Central memory CD4-positive, alpha-beta T cell (primary cell): ENCODE results near the gene SAMD8.
A peak's percentile ranks its signal among the peaks of the same experiment; 100 is the strongest.
"Not testable (repeated sequence)": the region's sequence is repeated elsewhere in the genome, so short reads cannot be mapped to it uniquely, and the experiment has no call there.

ENCODE experiments used
- DNase-seq: peaks from one replicate; pipeline ENCODE4 v3.0.0; 2022

The SAMD8 gene

DNA sequence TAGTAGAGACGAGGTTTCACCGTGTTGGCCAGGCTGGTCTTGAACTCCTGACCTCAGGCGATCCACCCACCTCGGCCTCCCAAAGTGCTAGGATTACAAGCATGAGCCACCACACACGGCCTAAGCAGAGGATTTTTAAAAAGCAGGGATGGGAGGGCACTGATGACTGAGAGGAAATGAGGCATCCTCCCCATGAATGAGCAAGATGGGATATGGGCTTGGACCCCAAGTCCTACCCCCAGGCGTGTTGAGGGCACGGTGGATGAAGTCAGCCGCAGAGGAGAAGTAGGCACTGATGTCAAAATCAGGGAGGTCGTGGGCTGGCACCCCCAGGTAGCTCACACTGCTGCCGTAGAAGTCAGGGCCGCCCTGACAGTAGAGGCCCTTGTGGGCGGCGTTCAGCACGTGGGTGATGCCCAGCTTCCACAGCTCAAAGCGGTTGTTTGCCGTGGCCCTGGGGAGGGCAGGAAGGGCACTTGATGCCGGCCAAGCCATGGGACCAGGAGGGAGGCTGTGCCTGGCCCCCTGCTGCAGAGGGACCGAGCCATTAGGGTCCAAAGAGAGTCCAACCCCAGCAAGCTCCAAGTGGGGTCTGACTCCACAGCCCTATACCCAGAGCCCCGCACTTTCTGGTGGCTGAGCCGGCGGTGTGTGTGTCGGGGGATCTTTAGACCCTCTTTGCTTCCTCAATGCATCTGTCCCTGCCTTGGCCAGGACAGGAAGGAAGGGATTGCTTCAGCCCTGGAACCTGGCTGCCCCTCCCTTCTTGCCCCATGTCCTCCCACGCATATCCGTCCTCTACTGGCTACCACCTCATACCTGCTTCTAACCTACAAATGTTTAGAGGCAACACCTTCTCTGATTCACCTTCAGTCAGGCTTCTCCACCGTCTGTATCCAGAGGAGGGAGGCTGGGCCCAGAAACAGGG is 3.4 kb upstream of the SAMD8 start:
- no peak for DNase-seq

DNA sequence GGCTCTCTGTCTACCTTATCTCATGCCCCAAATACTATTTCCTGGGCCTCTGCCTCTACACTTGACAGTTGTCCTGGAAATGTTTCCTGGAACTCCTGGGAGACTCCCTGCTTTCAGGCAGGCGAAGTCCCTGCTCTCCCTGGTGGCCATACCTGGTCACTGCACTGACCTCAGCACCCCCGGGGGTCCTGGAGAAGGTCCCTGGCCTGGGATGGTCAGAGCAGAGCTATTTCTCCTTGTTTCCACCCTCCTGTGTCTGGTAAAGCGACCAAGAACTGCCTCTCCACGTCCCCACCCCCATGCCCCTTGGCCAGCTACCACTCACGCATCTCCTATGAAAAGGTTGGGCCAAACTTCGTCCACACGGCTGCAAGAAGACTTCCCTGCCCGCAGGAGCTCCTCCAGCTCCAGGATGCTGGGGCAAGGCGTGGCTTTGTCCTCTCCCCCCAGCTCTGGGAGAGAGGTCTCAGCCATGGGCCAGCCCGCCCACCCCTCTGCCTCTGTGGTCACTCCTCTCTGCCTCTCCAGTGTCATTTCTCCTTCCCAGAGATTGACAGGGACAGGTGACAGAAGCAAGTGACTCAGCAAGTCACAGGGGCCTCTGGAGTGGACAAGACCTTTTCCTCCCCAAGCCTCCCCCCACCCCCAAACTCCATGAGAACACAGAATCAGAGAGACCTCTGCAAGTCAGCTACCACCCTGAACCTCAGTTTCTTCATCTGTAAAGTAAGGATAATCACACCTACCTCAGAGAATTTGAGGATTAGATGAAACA is 2.6 kb upstream of the SAMD8 start:
- no peak for DNase-seq

DNA sequence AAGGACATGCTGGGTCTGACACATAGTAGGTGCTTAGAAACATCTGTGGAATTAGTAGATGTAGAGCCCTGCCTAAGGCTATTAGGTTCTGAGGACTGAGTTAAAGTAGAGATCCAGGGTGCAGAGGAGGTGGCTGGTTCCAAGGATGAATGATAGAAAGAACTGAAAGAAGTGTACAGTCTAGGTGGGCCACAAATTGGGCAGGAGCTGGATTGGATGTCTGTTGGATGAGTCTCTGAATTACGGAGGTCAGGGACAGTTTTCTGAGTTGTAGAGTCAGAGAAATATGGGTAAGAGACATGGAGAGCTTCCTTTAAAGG is 2.0 kb upstream of the SAMD8 start:
- no peak for DNase-seq

DNA sequence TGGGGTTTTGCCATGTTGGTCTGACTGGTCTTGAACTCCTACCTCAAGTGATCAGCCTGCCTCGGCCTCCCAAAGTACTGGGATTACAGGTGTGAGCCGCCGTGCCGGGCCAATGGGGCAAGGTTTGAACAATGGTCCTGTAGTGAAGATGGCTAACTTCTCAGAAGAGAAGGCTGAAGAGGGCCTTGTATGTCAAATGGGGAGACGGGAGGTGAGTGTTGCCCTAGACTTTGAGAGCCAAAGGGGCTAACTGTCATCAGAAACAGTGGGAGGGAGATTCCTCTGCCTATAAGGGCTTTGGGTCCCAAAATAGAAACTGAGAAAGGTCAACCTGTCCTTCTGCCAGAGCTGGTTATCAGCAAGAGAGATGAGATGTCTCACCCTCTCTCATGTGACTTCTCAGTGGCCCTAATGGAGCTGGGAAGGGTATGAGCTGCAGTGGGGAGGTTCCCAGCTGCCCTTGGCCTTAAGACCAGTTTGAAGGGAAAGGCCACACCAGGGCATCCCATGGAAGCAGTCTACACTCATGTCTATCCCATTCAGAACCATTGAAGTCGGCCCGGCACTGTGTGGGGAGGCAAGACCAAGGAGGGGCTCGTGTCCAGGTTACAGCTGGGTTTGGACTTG is 1.3 kb upstream of the SAMD8 start:
- DNase-seq = no peak

DNA sequence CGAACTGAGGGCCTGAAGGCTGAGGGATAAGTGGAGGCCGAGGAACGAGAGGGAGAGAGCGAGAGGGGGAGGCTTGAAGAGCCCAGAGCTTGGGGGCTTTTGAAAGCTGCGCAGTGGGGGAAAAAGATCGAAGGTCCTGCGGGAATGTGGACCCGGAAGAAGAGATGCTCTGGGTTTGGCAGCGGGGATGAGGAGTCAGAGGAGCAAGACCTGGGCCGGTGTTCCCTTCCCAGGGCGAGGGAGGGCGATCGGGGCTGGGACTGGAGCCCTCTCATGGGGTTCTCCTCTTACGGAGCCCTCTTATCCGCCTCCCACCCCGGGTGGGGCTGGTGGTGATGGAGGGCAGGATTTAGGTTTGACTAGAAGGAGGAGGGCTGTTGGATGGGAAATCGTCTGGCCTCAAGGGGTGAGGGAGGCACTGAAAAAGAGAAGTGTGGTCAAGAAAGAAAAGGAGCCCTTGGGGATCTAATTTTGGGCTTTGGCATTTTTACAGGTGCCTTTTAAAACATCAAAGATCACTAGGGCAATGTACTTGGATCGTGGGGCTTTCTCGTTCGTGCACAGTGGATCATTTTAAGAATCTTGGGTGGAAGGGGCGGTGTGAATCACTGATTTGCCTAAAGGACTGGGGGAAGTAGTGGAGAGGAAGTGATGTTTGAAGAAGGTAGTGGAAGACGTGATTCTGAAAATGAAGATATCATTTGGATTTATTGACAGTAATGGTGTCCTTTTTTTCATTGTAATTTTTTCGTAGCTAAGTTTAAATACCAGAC is 637 bp downstream of the SAMD8 start:
- peak; percentile 50 for DNase-seq

DNA sequence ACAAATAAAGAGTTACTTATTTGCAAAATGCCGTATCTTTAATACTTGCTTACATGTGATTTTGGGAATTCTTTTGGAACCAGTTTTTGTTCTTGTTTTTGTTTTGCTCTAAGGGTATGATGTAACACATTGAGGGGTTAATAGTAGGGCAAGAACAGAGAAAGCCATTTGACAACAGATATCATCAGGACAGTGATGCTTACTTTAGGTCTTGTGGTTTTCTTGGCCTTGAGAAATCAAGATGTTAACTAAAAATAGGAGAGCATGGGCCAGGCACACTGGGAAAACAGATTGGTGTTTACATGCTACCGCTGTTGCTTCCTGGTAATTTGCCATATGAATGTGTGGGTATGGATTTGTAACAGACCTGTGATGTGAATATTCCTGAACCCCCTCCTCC is 3.7 kb downstream of the SAMD8 start:
- no peak for DNase-seq

DNA sequence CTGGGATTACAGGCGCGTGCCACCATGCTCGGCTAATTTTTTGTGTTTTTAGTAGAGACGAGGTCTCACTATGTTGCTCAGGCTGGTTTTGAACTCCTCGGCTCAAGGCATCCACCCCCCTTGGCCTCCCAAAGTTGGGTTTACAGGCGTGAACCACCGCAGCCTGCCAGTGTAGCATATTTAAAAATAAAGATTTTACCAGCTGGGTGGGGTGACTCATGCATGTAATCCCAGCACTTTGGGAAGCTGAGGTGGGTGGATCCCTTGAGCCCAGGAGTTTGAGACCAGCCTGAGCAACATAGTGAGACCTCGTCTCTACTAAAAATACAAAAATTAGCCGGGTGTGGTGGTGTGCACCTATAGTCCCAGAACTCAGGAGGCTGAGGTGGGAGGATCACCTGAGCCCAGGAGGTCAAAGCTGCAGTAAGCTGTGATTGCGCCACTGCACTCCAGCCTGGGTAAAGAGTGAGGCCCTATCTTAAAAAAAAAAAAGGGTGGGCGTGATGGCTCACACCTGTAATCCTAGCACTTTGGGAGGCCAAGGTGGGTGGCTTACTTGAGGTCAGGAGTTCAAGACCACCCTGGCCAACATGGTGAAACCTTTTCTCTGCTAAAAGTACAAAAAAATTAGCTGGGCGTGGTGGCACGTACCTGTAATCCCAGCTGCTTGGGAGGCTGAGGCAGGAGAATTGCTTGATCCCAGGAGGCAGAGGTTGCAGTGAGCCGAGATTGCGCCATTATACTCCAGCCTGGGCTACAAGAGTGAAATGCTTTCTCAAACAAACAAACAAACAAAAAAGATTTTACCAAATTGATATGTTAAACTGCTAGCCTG is 5.7 kb downstream of the SAMD8 start:
- not testable (repeated sequence) for DNase-seq

DNA sequence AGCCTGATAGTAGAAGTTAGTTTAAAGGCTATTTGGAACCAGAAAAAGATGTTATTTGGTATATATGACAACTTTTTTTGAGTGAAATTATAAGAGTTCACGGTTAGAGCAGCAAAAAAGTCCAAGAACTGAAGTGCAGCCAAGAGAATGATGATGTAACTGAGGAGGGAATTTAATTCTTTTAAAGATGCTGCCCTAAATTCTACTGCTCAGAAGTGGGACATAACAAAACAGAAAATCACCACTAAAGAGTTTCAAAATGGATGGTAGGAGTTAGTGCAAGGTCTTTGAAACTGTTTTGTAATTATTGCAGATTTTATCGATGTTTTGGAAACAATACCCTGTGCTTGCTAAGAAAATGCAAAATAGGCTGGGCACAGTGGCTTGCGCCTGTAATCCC is 6.5 kb downstream of the SAMD8 start:
- DNase-seq = no peak

DNA sequence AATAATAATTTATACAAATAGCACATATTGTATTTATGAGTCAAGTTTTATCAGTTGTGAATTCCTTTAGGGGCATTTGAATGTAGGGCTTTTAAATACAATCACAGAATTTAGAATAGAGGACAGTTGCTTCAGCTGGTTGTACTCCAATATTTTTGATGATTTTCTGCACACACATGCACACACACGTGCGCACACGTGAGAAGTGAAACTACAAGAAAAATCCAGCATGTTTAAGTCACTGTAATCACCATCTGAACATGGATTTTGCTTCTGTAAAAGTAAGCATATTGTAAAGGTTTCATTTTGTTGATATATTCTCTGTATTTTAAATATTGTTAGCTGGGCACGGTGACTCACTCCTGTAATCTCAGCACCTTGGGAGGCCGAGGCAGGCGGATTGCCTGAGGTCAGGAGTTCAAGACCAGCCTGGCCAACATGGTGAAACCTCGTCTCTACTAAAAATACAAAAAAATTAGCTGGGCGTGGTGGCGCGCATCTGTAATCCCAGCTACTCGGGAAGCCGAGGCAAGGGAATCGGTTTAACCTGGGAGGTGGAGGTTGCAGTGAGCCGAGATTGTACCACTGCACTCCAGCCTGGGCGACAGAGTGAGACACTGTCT is 8.1 kb downstream of the SAMD8 start:
- DNase-seq = not testable (repeated sequence)

DNA sequence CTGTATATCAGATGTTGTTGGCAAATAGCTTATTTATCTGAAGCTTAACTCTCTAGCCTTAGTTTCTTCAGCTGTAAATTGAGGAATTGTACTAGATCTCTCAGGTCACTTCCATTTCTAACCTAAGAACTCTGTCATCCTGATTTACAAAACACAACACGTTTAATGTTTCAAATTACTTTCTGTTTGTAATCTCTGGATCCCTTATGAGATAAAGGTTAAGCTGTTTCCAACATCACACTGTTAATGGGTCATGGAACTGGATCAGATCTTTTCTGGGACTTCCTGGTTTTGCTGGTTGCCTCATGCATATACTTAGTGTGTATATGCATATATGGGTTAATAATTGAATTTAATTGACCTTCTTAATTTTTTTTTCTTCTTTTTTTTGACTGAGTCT is 9.9 kb downstream of the SAMD8 start:
- DNase-seq = no peak

DNA sequence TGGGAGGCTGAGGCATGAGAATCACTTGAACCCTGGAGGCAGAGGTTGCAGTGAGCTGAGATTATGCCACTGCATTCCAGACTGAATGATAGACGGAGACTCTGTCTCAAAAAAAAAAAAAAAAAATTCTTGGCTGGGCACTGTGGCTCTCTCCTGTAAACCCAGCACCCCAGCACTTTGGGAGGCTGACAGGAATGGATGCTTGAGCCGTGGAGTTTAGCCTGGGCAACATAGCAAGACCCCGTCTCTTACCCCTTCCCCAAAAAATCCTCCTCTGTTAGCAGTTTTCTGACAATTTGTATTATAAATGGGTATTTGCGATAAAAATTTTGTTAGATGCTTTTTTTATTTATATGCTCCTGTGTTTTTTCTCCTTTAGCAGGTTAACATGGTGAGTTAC is 11.0 kb downstream of the SAMD8 start:
- DNase-seq = no peak

DNA sequence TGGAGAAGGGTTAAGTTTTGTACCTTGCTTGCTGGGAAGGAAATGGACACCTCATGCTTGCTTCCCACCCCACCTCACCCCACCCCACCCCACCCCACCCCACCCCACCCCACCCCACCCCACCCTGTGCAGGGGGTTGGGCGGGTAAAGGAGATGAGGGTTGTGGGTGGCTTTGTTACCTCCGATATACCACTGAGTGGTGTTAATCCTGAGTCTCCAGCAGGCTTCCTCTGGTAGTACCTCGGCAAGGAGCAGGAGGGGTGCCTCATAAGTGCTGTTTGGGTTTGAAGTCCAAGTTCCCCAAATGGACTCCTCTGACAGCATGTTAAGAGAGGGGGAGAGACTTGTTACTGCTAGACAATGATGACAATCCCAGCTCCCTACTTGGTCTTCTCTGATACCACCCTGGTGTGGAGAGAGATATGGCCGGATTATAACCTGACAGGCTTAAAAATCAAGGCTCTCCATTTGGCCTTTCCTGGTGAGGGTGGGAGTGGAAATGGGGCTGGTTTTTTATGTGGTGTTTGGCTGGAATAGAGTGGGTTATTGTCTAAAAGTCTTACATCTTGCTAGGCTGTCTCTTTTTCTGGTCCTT is 11.7 kb downstream of the SAMD8 start:
- no peak for DNase-seq

DNA sequence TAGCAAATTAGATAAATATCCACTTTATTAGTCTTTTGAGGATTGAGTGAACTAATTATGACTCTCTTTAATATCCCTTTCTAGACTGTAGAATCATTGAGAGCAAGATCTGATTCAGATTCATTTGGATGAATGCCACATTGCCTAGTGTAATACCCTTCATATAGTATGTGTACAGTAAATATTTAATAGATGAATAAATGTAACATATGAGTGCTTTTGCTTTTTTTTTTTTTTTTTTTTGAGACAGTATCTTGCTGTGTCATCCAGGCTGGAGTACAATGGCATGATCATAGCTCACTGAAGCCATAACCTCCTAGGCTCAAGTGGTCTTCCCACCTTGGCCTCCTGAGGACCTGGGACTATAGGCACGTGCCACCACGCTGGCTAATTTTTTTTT is 14.8 kb downstream of the SAMD8 start:
- no peak for DNase-seq

DNA sequence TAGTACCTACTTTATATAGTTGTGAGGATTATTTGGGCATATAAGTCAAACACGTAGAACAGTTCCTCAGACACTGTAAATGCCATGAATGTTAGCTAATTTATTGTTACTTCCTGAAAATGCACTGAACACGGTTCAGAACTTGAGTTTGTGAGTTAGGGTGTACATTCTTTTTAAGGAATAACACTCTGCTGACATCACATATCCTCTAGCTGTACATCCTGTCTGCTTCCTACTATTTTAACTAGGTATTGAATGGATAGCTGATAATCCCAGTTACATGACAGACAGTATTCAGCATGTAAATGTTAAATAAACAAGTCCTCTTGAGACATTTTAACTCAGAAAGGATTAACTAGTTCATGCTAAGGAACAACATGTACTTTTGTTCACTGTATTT is 16.0 kb downstream of the SAMD8 start:
- DNase-seq = no peak

DNA sequence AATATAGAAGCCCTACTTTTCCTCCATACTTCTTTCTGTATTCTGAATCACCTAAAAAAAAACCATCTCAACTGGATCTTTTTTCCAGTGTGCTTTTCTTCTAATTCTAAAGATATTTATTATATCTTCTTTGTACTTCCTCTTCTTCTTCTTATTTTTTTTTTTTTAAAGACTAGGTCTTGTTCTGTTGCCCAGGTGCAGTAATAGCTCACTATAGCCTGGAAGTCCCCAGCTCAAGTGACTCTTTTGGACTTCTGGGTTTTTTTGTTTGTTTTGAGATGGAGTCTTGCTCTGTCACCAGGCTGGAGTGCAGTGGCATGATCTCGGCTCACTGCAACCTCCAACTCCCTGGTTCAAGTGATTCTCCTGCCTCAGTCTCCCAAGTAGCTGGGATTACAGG is 17.5 kb downstream of the SAMD8 start:
- not testable (repeated sequence) for DNase-seq

DNA sequence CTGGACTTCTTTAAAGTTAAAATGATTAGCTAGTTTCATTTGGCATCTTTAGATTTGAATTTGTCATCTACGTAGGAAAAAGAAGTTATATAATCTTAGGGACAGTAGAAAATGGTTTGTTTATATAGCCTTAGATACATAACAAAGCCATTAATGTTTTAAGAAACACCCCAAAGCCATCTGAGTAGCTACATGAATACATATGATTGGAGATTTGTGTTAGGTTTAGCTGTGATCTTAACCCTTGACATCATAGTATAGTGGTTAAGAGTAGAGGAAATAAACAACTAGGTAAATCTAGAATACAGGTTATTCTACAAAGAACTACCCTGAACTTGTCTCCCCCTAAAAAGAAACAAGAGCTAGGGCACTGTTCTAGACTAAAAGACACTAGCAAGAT is 18.1 kb downstream of the SAMD8 start:
- DNase-seq = no peak

DNA sequence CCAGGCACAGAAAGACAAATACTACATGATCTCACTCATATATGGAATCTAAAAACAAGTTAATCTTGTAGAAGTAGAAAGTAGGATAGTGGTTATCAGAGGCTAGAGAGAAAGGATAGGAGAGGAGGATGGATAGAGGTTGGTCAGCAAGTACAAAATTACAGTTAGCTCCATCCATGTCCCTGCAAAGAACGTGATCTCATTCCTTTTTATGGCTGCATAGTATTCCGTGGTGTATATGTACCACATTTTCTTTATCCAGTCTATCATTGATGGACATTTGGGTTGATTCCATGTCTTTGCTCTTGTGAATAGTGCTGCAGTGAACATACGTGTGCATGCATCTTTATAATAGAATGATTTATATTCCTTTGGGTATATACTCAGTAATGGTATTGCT is 22.2 kb downstream of the SAMD8 start:
- DNase-seq = not testable (repeated sequence)

DNA sequence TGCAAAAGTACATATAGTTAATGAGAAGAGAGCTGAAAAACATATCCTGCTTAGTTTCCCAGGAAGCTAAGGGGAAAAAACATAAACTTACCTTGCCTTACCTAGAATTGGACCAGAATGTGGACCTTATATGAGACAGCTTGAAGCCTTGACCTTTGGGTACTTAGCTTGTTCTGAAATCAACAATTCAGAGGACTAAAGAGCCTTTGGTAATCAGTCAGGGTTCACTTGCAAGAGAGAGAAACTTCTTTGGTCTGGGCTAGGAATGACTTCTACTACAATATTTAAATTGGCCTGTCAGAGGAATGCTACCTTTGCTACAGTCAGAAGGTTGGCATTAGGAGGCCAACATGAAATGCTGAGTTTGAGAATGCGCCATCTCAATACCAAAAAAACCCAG is 24.9 kb downstream of the SAMD8 start:
- no peak for DNase-seq

DNA sequence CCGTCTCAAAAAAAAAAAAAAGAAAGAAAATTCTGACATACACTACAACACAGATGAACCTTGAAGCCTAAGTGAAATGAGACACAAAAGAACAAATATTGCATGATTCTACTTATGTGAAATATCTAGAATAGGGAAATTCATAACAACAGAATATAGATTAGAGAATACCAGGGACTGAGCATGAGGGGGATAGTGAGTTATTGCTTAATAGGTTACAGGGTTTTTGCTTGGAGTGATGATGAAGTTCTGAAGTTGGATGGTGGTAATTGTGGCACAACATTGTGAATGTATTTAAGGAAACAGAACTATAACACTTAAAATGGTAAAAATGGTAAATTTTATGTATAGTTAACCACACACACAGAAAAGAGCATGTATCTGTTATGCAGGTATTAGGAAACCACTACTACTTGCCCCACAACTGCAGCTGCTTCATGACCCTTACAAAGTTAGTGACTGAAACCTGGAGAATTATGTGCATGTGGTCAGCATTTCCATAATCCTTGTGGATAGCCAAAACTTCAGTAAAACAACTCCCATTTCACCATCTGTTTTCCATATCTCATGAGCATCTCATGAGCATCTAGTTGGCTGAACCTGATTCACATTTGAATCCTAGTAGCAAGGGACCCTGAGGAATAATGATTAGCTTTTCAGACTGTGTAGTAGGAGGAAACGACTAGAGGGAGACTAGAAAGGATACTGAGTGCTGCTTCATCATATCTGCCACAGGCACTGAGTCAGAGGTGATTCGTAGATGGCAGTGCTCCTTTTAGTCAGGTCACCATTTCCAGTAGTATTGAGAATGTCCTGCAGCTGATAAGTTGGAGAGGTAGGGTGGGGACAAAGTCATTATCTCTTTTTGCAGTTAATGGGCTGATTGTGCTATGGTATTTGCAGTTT is 26.3 kb downstream of the SAMD8 start:
- DNase-seq = no peak

DNA sequence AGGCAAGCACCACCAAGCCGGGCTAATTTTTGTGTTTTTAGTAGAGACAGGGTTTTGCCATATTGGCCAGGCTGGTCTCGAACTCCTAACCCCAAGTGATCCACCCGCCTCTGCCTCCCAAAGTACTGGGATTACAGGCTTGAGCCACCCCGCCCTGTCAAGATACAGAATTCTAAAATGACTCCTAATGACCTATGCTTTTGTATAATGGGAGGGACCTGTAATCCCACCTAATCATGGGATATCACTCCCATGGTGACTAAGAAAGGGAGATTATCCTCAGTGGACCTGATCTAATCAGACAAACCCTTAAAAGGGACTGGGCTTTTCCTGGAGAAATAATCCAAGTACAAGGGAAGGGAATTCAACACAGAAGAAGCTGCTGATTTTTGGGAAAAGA is 28.8 kb downstream of the SAMD8 start:
- no peak for DNase-seq
